Endothelial cell of hepatic sinusoid (primary cell): ENCODE results near the gene LARP7.
"Not testable (repeated sequence)": the region's sequence is repeated elsewhere in the genome, so short reads cannot be mapped to it uniquely, and the experiment has no call there.

ENCODE experiments used
- in situ Hi-C: cut with HindIII; loops from 2 replicates; pipeline ENCODE4 v1.10.0; 2017; ENCODE audit warnings: low sequenced_read_pairs

Gene LARP7

DNA sequence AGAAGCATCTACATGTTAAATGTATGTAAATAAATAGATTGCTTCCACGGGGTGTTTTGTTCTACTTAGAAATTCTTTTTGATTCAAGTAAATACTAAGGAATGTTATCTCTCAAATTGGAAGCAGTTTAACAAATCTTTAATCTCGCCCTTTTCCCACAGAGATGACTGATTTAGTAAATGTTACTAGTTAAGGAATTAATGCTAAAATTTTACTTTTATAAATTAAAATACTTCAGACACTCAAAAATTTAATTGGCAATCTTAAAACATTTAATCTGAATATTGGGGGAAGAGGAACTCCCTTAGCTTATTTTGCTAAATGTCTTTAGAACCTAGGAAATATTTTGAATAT is 12.1 kb downstream of the LARP7 start:
- in situ Hi-C loops, result no loop called here

DNA sequence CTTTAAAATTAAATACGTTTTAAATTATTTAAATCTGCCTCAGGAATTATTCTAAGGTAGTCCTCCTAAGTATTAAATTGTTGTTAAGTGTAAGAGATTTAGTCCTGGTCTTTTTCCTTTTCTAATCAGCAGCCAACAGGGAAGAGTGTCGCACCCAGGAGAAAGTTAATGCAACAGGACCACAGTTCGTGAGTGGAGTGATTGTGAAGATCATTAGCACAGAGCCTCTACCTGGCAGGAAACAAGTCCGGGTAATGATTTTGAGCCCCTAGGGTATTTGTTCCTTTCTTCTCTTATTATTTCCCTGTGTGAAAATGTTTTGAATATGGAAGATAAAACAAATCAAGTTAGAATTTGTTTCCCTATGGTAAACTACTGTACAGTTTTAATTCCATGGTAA is 13.4 kb downstream of the LARP7 start:
- in situ Hi-C loops, result no loop called here

DNA sequence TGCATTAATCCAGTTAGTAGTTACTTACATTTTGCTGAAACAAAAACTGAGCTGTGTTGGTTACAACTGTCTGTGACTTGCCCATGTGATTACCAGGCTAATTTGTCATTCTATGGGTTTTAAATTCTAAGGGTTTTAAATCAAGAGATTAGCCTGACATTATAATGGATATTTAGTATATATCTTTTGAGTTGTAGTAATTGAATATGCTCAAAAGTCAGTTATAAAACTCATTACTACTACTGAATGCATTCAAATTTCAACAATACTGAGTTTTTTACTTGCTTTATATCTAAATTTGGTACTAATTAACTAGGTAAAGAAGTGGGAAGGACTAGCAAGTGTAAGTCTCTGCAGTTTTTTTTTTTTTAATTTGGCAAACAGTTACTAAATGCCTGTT is 14.7 kb downstream of the LARP7 start:
- in situ Hi-C loops, result no loop called here

DNA sequence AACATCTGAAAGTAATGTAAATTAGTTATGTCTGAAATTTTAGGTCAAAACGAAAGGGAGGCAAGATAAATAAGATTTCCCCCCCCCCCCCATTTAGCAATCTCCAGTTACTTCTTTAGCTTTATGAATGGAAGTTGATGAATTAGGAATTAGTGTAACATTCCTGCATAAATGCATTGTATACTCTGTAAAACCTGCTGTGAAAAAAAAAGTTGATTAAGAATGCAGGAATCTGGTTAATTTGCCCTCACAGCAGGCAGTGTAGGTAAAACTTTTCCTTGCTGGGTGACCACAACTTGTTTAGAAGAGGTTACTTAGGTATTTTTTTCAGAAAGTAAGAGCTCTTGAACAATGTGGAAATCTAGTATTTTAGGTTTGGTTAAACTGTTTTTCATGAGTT is 15.3 kb downstream of the LARP7 start:
- in situ Hi-C loops, result no loop called here

DNA sequence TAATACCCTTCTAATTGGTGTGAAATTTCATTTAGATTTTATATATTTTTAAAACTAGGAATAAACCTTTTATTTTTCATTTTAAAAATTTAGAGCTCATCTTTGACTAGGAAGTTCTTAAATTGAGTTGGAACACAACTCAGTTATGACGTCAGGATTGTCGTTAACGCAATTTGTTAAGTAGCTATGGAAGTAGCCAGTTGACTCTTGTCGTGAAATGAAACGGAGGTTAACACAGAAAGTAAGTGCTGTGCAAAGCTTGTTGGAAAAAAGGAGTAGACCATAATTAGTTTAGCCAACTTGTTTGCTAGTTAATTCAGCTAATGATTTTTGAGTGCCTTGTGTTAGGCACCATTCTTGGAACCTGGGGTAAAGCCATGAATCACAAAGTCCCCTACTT is 18.3 kb downstream of the LARP7 start:
- in situ Hi-C loops, result loop anchor here (5.0 kb wide), 1 partner anchor 57 kb away; no protein-coding TSS in a partner anchor

DNA sequence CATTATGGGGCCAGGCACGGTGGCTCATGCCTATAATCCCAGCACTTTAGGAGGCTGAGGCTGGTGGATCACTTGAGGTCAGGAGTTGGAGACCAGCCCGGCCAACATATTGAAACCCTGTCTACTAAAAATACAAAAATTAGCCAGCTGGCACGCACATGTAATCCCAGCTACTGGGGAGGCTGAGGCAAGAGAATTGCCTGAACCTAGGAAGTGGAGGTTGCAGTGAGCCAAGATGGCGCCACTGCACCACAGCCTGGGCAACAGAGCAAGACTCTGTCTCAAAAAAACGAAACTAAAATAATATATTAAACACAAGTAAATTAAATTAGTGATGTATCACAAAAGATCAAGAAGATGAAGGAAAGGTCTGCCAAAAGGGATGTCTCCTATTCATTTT is 19.2 kb downstream of the LARP7 start:
- in situ Hi-C loops, result loop anchor here (5.0 kb wide), 1 partner anchor 56 kb away; no protein-coding TSS in a partner anchor

DNA sequence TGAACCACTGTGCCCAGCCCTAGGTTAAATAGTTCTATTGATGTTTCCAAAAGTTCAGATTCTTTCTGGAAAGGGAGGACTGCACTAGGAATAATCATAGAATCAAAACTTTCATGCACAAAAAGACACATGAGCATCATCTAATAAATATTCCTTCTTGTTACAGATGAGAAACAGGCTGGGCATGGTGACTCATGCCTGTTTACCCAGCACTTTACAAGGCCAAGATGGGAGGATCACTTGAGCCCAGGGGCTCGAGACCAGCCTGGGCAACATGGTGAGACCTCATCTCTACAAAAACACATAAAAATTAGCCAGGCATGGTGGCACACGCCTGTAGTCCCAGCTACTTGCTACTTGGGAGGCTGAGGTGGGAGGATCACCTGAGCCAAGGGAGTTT is 27.7 kb downstream of the LARP7 start:
- in situ Hi-C loops, result no loop called here

DNA sequence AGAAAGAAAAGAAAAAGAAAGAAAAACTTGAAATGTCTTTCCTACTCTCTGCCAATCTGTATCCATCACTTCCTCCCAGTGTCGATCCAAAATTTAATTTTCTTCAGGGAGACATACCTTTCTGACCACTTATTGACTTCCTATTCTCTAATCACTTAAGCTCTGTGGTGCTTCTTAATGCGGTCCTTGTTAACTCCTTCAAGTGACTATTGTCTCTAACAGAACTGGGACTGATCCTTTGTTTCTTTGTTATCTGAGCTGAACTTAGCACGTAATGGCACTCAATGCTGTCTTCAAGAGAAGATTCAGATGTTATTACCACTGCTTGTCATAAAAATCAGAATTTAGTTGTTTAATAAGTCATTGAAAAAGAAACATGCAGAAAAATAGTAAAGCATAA is 31.2 kb downstream of the LARP7 start:
- in situ Hi-C loops, result no loop called here

DNA sequence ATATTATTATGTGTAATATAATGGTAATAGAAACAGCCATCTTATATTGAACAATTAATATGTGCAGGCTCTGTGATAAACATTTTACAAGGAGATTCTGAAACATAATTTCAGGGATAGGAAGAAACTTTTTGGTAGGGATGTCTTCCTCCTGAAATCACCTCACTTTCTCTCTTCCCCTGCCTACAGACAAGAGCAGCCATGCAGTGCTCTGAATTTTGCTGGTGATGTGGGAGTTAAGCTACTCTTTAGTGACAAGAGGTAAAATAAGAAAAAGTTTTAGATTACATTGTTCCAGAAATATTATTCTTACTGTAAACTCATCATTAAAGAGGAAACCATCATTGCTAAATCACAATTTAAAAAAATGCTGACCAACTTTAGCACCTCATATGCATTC is 36.1 kb downstream of the LARP7 start:
- in situ Hi-C loops, result no loop called here

DNA sequence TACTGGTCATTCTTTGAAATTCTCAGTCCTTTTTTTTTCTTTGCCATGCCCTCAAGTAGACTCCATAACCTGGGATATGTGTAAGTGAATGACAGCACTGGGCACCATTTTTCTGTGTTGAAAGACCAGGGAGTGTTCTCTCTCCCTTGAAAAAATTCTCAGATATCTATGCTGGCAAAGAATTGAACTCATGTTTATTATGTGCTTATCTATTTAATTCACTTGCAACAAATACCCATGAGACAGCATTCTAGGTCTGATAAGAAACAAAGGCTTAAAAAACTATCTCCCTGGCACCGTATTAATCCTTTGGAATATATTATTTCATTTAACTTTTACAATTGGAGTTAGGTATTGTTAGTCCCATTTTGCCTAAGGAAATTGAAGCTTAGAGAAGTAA is 36.7 kb downstream of the LARP7 start:
- in situ Hi-C loops, result no loop called here

DNA sequence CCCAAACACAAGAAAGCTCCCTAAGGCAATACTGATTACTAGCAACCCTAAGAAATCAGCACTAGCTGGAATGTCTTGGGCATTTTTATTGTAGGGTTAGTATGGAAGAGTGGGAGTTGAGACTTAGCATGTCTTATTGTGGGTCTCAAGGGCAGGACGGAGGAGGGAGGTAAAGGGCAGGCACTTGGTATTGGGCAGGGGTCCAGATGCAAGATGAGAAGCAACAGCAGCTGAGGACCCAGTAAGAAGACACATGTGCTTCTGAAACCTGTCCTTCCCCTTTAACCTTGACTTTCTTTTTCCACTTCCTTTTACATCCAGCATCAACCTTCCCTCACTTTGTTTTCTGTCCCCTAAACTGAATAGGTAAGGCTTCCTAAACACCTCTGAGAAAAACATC is 37.4 kb downstream of the LARP7 start:
- in situ Hi-C loops, result no loop called here

DNA sequence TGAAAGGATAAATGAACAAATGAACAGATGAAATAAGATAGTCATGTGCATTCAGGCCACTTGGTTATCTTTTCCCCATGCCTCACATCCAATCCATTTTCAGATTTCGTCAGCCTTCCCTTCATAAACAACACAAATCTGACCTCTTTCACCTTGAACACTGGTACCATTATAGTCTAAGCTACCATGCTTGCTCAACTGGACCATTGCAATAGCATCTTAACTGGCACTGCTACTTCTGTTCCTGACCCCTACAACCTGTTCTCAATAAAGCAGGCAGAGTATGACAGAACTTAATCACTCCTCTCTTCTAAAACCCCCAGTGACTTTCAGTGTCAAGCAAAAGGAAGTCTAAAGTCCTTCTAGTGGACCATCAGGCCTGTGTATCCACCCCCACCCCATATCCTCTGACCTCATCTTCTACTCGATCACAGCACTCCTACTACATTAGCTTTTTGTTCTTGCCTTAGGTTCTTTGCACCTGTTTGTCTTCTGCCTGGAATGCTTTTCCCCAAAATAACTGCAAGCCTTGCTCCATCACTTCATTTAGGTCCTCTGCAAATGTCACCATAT is 40.7 kb downstream of the LARP7 start:
- in situ Hi-C loops, result no loop called here

DNA sequence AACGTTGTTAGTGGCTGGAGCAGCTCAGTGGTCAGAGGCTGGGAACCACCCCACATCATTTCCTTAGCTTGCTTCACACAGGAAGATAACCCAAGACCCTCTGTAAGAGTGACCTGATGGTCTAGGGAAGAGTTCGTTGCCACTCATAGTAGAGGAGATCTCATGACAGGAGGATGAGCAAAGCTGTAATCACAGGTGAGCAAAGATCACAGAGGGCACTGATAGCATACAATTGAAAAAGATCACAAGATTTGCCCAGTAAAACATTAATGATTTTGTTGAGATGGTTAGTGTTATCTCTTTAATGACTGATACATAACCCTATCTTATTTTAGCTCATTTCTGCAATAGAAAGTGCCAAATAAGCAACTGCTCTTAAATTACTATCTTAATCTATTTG is 44.1 kb downstream of the LARP7 start:
- in situ Hi-C loops, result no loop called here

DNA sequence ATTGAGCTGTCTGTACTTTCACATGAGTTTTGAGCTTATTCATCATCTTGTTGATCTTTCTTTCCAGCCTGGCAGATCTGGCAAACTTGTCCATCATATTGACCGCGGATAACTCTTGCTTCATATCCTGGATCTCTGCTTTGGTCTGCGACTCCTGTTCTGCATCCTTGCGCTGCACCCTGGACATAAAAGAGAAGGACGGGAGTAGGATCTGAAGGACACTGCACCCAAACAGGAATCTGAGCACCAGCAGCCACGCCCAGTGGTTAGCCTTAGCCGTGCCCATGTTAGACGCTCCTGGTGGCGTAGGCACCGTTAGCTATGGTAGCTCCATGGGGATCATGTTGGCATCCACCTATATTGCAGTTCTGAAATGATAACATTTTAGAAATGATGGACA is 56.6 kb downstream of the LARP7 start:
- in situ Hi-C loops, result no loop called here

DNA sequence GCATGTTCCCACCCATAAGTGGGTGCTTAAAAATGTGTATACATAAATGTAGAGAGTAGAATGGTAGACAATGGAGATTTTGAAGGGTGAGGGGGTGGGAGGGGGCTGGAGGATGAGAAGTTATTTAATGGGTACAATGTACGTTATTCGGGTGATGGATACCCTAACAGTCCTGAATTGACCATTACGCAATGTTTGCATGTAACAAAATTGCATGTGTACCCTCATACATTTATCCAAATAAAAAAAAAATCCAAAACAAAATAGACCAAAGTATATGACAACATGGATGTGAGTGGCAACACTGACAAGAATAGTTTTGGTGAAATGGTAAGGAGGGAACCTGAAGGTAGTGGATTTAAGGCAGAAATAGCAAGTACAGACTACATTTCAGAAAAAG is 63.7 kb downstream of the LARP7 start:
- in situ Hi-C loops, result no loop called here

DNA sequence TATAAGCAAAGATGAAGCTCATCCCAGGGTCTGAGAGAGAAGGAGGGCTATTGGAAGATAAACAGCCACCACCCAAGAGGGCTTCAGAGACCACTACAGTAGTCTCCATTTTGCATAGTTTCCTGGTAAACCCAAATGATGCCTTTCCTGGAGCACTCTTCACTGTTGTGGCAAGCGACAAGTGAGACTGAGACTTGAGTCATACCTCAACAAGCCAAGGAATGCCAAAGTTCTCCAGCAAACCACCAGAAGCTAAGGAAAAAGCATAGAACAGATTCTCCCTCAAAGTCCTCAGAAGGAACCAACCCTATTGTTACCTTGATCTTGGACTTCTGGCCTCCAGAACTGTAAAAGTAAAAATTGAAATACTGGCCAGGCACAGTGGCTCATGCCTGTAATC is 65.9 kb downstream of the LARP7 start:
- in situ Hi-C loops, result no loop called here

DNA sequence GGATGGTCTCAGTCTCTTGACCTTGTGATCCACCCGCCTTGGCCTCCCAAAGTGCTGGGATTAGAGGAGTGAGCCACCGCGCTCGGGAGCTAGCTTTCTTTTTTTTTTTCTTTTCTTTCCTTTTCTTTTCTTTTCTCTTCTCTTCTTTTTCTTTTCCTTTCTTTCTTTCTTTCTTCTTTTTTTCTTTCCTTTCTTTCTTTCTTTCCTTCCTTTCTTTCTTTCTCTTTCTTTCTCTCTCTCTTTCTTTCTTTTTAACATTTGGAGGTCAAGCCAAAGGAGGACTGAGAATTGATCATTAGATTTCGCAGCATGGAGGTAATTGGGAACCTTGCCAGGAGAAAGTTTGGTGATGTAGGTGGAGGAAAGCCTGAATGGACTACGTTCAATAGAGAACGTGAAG is 67.4 kb downstream of the LARP7 start:
- in situ Hi-C loops, result no loop called here

DNA sequence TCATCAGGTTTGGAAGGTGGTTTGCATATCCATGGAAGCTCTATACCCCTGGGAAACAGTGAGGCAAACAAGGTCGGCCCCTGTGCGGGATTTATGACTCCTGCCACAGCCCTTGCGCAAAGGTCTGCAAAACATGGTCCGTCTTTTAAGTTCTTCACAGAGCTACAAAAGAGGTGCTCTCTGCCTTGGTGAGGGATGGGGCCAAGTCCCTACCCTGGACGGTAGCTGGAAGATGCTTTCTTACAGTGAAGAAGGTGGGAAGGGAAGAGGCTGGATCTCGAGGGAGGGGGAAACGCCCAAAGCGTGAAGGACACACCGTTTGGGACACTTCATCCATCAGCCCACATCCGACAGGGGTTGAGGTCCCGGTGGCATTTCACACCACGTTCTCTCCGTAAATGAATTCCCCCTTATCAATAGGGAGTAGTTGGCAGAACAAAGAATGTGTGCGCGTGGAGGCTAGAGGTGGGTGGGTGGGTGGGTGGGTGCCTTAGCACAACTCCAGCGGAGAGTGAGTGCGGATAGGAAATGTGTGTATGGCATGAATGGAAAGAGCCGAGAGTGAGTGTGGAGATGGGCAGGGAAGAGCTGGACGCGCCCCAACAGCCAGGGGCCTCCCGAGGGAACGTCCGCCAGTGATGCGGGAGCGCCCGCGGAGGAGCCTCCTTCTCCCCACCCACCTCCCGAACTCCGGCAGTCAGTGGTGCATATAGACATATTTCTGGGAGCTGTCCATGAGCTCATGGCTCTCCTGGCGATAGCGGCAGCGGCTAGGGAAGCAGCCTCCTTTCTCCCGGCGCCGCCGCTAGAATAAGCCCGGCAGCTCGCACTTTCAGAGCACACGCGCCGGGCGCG is 68.3 kb downstream of the LARP7 start:
- in situ Hi-C loops, result no loop called here

DNA sequence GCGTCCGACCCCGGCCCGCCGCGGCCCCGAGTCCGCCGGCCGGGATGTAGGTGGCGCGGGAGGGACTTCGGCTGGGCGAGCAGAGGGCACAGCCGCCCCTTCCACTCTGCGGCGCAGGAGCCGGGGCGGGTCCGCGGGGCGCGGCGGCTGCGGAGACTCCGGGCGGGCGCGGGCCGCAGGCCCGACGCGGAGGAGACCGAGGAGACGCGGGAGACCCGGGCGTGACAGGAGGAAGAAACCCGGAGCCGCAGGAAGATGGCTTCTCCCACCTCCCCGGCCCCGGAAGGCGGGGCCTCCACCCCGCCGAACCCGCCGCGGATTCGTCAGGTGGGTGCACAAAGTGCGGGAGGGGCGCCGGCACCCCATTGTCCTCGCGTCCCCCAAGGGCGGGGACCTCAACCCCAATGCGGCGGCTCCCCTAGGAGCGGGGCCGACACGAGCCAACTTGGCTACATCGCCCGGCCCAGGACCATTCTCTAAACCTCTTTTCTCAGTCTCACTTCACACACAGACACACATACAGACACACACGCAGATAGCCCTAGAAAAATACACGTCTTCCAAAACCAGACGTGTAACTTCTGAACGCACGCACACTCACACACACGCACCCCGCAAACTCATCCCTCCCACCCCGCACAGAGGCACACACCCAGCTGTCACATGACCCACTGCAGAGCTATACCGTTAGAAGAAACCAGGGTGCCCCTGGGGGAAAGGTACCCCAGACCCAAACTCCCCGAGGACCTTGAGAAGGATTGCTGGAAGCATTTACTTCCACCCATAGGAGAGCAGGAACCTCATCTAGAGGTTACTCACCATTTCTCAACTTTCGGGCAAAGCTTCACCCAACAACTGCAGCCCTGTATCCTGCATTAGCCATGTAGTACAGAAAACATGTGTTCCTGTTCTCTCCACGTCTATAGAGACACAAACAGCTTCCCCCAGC is 69.2 kb downstream of the LARP7 start:
- in situ Hi-C loops, result not testable (repeated sequence)

DNA sequence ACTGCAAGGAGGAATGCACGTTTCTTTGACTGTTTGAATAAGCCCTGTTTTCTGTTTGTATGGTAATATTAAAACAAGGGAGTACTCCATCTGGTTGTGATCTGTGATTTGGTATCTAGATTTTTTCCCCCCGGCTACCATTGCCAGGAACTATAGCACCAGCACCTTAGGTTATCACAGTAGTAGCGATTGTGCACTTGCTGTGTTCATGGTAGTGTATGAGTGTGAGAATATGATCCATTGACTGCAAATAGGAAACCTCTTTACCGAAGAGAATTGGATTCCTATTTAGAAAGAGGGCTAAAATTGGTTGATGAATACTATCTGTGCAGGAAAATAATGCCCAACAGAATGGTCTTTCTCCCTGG is 69.9 kb downstream of the LARP7 start:
- in situ Hi-C loops, result no loop called here
